ENCODE results near the gene DAAM1. TPM values are rescaled to one million over a fixed set of nuclear protein-coding genes. Genes with fewer than 3 reads are reported as not detected.

The DAAM1 gene
- total RNA-seq, 1 experiment from 2014 or later, result 13.3 TPM

DNA sequence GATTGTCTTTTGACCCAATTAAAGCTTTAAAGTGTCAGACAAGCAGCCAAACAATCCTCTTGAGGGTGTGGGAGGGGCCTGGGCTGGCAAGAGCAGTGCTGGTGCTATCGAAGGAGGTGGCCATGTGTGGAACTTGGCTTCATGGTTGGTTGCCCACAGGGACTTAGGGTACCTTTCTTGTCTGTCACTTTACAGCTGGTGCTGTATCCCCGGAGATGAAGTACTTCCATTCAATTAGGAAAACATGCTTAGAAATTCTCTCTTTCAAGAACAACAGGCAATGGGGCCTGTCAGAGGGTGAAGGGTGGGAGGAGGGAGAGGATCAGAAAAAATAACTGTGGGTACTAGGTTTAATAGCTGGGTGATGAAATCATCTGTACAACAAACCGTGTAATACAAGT lies 86.5 kb downstream of the DAAM1 start:
- Histone ChIP-seq H3K9me3 (ENCODE audit: control insufficient read depth, insufficient read depth, low read depth, low read length) (no peaks in the 10 kb centered on the region; the same call in 1 of the 2 replicates), H3K4me3 (ENCODE audit: low read depth in 2 of 2, low read length in 2 of 2) (no peak overlapping the region), H3K27ac (ENCODE audit: low read length) (peak overlapping the region; percentile 54), H3K4me1 (ENCODE audit: control insufficient read depth, insufficient read depth, low read length) (peaks cover 11% of the 10 kb centered on the region), H3K36me3 (ENCODE audit: control insufficient read depth, insufficient read depth, low read length) (no peaks in the 10 kb centered on the region), H3K27me3 (ENCODE audit: control insufficient read depth, insufficient read depth, low read length) (no peaks in the 10 kb centered on the region)
- BruUV-seq (replicated peaks), result no TSS peak
- ChIA-PET POLR2A (no interaction called here), CTCF (no interaction called here)
- DNase-seq (ENCODE audit: low read depth, low spot score) (no peak), ATAC-seq (peak; percentile 60; the same call in 1 of the 2 replicates)
- intact Hi-C loops (cut with micrococcal nuclease; ENCODE audit: unreplicated experiment) (no loop called here), in situ Hi-C loops (cut with HindIII; ENCODE audit: low pct_unique_long_range_greater_than_20kb, low sequenced_read_pairs) (no loop called here)
- no peak for TF ChIP-seq SIN3A (IDR thresholded peaks at IDR 0.05; ENCODE audit: borderline replicate concordance, insufficient read depth, low read depth, low read length)
- TF ChIP-seq, protein P1, sequence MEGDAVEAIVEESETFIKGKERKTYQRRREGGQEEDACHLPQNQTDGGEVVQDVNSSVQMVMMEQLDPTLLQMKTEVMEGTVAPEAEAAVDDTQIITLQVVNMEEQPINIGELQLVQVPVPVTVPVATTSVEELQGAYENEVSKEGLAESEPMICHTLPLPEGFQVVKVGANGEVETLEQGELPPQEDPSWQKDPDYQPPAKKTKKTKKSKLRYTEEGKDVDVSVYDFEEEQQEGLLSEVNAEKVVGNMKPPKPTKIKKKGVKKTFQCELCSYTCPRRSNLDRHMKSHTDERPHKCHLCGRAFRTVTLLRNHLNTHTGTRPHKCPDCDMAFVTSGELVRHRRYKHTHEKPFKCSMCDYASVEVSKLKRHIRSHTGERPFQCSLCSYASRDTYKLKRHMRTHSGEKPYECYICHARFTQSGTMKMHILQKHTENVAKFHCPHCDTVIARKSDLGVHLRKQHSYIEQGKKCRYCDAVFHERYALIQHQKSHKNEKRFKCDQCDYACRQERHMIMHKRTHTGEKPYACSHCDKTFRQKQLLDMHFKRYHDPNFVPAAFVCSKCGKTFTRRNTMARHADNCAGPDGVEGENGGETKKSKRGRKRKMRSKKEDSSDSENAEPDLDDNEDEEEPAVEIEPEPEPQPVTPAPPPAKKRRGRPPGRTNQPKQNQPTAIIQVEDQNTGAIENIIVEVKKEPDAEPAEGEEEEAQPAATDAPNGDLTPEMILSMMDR (IDR thresholded peaks at IDR 0.05), result no peak
- TF ChIP-seq, protein P2, sequence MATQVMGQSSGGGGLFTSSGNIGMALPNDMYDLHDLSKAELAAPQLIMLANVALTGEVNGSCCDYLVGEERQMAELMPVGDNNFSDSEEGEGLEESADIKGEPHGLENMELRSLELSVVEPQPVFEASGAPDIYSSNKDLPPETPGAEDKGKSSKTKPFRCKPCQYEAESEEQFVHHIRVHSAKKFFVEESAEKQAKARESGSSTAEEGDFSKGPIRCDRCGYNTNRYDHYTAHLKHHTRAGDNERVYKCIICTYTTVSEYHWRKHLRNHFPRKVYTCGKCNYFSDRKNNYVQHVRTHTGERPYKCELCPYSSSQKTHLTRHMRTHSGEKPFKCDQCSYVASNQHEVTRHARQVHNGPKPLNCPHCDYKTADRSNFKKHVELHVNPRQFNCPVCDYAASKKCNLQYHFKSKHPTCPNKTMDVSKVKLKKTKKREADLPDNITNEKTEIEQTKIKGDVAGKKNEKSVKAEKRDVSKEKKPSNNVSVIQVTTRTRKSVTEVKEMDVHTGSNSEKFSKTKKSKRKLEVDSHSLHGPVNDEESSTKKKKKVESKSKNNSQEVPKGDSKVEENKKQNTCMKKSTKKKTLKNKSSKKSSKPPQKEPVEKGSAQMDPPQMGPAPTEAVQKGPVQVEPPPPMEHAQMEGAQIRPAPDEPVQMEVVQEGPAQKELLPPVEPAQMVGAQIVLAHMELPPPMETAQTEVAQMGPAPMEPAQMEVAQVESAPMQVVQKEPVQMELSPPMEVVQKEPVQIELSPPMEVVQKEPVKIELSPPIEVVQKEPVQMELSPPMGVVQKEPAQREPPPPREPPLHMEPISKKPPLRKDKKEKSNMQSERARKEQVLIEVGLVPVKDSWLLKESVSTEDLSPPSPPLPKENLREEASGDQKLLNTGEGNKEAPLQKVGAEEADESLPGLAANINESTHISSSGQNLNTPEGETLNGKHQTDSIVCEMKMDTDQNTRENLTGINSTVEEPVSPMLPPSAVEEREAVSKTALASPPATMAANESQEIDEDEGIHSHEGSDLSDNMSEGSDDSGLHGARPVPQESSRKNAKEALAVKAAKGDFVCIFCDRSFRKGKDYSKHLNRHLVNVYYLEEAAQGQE (IDR thresholded peaks at IDR 0.05; ENCODE audit: insufficient read depth in 1 of 2, low read depth in 2 of 2, low read length in 1 of 2), result no peak
- TF ChIP-seq POLR2AphosphoS5 (IDR thresholded peaks at IDR 0.05; ENCODE audit: low read depth, low read length), result no peak
- TF ChIP-seq TCF7L2 (IDR thresholded peaks at IDR 0.05; ENCODE audit: low read depth, low read length), result no peak

DNA sequence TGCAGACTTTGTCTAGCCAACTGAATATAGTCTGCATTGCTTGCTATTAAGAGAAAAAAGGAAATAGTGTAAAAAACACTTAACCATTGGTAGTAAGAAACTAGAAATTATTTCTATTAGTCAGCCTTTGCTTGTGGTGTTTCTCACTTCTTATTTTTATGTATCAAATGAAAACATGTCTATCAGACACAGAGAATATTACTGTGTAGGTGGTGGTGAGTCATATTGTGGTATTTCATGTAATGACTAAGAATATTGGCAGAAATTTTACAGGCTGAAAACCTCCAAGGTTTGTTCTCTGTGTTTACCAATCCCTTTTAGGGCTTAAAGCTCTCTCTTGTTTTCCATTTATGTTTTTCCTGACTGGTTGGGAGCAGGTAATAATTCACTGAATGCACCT lies 87.2 kb downstream of the DAAM1 start:
- in situ Hi-C loops (cut with HindIII; ENCODE audit: low pct_unique_long_range_greater_than_20kb, low sequenced_read_pairs) (no loop called here), intact Hi-C loops (cut with micrococcal nuclease; ENCODE audit: unreplicated experiment) (no loop called here)
- ATAC-seq, result peak; percentile 85
- H3K27ac ChIP-seq (ENCODE audit: low read length), result peak overlapping the region; percentile 63; the same call in 1 of the 2 replicates
- POLR2A ChIA-PET, result no interaction called here
- no peaks in the 10 kb centered on the region for H3K36me3 ChIP-seq (ENCODE audit: control insufficient read depth, insufficient read depth, low read length)
- no peaks in the 10 kb centered on the region; the same call in 1 of the 2 replicates for H3K9me3 ChIP-seq (ENCODE audit: control insufficient read depth, insufficient read depth, low read depth, low read length)
- CTCF ChIA-PET, result interaction anchor here (0.6 kb wide), 1 partner anchor 194 kb away, joined by 14 read pairs; no protein-coding TSS in a partner anchor
- H3K4me3 ChIP-seq (ENCODE audit: low read depth in 2 of 2, low read length in 2 of 2), result no peak overlapping the region; a peak in 1 of 4 replicates
- TF ChIP-seq, protein P2 (IDR thresholded peaks at IDR 0.05; ENCODE audit: insufficient read depth in 1 of 2, low read depth in 2 of 2, low read length in 1 of 2), result no peak
- no peak for TF ChIP-seq SIN3A (IDR thresholded peaks at IDR 0.05; ENCODE audit: borderline replicate concordance, insufficient read depth, low read depth, low read length)
- TF ChIP-seq POLR2AphosphoS5 (IDR thresholded peaks at IDR 0.05; ENCODE audit: low read depth, low read length), result no peak
- no peak for TF ChIP-seq TCF7L2 (IDR thresholded peaks at IDR 0.05; ENCODE audit: low read depth, low read length)
- TF ChIP-seq, protein P1 (IDR thresholded peaks at IDR 0.05), result no peak
- no TSS peak for BruUV-seq (replicated peaks)
- no peaks in the 10 kb centered on the region for H3K27me3 ChIP-seq (ENCODE audit: control insufficient read depth, insufficient read depth, low read length)
- peaks cover 11% of the 10 kb centered on the region for H3K4me1 ChIP-seq (ENCODE audit: control insufficient read depth, insufficient read depth, low read length)
- DNase-seq (ENCODE audit: low read depth, low spot score), result peak; percentile 75

Data from Panc1 (cell line).